HTR-8/SVneo (cell line): ENCODE measurements around the gene KLB.
"Not testable (repeated sequence)": the region's sequence is repeated elsewhere in the genome, so short reads cannot be mapped to it uniquely, and the experiment has no call there.

Experiments
- DNase-seq: peaks from one replicate; pipeline ENCODE4 v3.0.0; 2011; ENCODE audit warnings: low spot score, mixed read lengths; ENCODE audit not compliant: insufficient read length
- FAIRE-seq: peaks from 2 replicates; lab custom pipeline; 2011; peaks lifted over from hg19 to GRCh38; lab: Jason Lieb, UNC

KLB gene

DNA sequence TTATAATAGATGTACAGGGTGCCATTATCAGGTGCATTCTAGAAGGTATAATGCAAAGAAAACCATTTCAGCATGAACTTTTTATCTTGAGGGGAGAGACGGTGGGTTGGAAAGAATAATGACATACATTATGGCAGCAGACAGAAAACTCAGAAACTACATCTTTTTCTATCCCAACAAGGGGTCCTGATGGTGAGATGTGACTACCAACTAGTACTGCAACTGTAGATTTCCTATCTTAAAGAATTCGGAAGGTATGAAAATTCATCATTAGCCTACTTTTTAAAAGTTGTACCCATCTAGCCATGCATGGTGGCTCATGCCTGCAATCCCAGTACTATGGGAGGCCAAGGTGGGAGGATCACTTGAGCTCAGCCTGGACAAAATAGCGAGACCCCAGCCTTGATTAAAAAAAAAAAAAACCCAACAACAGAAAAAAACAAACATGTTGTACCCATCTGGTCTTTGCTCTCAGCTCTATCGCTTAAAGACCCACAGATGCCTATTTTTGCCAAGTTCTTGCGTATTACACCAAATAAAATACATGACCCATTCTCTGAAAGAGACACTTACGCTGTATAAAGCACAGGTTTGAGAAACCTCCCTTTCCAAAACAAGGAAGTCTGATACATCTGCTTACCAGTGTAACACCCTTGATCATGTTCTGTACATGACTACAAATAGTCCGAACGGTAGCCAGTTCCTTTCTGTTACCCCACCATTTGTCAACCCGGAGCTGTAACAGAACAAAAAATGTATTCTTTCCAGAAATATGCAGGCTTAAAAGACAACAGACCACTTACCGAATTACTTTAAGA lies 50.4 kb downstream of the KLB start:
- FAIRE-seq: no peak

DNA sequence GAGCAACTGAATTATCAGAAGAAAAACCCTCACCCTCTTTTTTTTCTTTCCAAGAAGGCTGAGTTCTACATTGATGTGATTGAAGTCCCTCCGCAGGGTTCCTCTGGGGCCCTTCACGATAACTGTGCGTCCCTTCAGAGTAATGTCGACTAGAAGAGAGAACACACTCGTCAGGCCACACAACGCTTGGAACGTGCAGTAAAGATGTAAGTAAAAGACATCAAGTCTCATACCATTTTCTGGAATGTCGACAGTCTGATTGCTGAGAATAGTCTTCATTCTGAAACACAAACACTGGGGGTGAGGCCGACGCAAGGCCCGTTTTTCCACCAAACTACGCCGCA lies 51.4 kb downstream of the KLB start:
- FAIRE-seq, DNase-seq: not testable (repeated sequence)

More for the DNA sequence above, 50.4 kb downstream of the KLB start:
- DNase-seq: no peak

DNA sequence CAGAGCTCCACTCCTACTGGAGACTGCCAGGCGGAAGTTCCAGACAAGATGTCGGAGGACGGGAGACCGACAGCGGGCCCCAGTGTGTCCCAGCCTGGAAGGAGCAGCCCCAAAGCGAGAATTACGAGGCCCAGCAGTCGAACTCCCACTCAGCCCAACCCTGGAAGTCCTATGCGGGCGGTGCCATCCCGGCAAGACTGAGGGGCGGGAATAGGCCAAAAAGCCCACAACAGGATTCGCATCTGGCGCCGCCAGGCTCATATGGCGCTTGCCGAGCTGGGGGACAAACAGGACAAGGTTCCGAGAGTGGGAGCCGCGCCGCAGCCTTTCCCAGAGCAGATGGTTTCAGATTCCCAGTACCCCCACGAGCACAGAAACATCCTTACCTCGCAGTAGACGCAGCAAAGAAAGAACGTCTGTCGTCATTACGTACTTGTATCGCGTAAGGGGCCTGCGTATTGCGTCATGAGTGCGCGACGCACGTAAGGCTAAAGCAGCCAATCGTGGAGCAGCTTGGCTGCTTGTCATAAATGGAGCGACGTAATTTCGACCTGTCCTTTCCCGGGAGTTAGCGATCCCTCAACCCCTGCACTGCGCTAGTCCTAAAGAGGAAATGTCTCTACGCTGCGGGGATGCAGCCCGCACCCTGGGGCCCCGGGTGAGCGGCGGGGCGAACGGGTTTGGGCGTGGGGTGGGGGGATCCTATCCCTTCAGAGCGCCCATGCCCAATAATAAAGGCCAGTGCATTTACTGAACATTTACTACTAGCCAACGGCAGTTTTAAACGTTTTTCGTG lies 52.0 kb downstream of the KLB start, which contains the start of the genes LIAS and RPL9:
Gene LIAS, plus strand, starts transcription at position 552 of the 796 bp plus-strand sequence. Its CDS starts 62 bp downstream, at position 614.
Gene RPL9, minus strand, starts transcription at position 418 of the 796 bp plus-strand sequence. CDS start 483 bp downstream, outside the sequence.
- FAIRE-seq: peak; percentile 98
- DNase-seq: peak; percentile 97

DNA sequence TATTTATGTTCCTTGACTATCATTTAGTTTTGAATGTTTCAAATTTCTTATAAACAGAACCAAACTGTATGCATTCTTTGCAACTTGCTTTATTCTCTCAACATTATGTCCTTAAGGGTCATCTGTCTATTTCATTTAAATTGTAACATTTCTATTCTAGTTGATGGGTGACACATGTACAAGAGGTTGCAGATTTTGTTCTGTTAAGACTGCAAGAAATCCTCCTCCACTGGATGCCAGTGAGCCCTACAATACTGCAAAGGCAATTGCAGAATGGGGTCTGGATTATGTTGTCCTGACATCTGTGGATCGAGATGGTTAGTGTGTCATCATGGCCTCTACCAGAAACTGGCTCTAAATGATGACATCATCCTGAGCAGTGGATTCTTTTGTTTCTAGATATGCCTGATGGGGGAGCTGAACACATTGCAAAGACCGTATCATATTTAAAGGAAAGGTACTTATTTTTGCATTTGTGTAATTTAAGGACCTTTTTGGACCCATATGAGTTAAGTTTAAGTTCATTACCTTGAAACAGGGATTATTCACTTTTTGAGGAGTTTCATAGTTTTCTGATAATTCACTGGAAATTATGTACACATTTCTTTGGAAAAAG lies 58.3 kb downstream of the KLB start:
- peak; percentile 78 for DNase-seq
- FAIRE-seq: peak; percentile 46

DNA sequence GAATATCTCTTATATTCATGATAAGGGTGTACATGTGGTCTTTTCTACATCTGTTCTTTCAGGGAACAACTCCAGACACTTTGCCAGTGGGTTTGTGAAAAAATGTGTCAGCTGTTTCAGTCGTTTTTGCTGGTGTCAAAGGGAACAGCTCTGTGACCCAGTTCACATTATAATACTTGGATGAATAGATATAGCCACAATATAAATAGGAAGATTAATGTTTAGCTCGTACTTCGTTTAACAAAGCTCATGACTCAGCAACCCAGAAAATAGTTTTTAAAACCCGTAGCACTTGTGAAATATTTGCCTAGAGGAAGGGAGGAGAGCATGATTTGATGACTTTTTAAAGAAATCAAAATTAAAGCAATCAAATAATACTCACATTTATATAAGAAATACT lies 60.0 kb downstream of the KLB start:
- FAIRE-seq: no peak
- DNase-seq: no peak

DNA sequence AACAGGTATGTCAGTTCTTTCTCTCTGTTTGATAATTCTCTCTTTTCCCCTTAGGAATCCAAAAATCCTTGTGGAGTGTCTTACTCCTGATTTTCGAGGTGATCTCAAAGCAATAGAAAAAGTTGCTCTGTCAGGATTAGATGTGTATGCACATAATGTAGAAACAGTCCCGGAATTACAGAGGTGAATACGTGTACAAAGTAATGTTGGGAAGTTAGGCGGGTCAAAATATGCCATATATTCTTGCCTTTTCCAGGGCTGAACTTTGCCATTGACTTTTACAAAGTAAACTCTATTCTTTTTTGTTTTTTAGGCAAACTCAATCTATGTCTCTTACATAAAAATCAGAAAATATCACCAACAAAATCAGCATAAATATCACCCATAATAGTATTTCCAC lies 60.7 kb downstream of the KLB start:
- FAIRE-seq: no peak
- no peak for DNase-seq

DNA sequence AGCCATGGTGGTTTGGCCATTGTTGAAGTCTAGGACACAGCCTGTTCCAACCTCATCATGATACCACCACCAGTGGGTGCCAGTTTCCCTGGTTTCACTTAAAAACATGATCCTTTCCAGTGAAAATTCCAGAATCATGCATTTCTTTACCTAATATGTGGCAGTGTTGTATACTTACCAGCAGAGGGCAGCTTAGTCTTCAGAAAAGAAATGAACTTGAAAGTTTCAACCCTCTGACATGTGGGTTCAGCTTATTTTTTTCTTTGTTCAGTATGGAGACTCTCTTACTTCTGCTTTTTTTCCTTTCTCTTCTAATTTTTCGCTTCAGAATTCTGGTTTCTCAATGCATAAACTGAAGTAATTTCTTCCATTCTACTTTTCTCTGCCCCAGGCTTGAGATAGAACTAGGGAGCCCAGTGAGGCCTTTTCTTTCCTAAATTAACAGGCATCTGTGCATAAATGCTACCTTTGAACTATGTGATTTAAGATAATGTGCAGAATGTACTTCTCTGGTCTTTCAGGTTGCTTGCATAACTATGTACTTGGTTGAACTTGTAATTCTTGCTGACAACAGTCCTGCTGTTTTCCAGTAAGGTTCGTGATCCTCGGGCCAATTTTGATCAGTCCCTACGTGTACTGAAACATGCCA lies 62.8 kb downstream of the KLB start:
- FAIRE-seq: peak; percentile 84

DNA sequence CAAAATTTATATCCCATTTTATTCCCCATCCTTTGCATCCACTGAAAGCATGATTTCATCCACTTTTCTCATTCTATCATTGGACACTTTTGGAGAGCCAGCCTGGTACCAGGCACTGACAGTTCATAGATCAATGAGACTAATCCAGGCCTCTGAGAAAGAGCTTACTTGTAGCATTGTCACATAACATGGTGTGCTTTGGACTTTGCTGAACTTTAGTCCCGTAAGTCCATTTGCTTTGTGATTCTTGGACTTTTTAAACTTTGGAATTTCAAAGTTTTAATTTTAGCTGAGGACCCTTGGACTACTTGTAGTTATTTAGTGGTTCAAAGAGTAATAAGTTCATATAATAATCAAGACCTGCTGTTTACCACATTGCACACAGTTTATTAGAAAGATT lies 63.7 kb downstream of the KLB start:
- FAIRE-seq (no peak), DNase-seq (no peak)

More for the DNA sequence above, 62.8 kb downstream of the KLB start:
- DNase-seq: peak; percentile 65

DNA sequence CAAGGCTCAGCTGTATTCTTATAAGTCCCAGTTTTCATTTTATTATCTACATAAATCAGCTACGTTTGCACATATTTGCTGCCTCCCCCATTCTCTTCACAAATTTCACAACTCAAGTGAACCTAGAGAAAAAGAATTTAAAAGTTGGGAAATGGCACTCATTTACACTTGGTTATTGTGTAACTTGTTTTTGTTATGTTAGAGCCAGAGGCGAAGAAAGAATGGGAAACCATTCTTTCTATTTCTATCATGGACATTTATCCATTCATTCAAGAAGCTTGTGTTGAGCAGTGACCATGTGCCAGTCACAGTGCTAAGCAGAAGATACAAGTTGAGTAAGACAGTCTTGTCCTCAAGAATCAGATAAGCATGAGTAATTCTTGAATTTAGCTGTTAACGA lies 65.7 kb downstream of the KLB start:
- FAIRE-seq (no peak), DNase-seq (no peak)

DNA sequence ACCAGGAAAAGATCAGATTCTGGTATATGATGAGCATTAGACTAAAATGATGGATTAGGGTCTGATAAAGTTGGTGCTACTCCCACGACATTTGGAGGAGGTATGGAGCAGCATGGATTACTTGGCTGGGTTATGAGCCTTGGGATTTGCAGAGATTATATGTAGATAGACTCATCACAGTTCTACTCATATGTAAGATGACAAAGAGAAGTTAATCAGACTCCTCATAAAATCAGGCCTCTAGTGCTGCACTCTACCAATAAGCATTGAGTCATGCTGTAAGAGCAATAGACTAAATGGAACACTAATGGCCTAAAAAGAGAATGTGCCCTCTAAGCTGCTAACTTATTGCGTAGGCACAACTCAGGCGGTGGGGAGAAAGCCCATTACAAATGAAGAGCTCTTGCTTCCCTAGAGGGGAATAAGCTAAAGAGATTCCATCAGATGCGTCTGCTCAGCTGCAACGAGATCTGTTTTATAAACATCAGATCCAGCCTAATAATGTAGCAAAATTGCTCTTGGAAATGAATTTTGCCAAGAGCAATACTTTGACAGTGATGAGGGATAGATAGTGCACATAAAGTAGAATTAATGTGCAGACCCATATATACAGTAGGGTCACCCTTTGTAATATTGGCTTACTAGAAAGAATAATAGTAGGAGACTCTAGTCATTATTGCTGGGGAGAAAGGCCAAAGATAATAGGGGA lies 69.6 kb downstream of the KLB start:
- FAIRE-seq (no peak), DNase-seq (no peak)

DNA sequence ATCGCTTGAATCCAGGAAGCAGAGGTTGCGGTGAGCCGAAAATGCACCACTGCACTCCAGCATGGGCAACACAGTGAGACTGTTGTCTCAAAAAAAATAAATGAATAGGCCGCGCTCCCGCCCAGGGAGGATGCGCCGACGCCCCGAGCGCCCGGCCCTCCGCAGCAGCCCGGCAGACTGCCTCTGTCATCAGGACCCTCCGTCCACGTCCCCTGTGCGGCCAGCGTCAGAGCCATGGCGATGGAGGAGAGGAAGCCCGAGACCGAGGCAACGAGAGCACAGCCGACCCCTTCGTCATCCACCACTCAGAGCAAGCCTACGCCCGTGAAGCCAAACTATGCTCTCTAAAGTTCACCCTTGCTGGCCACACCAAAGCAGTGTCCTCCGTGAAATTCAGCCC lies 73.5 kb downstream of the KLB start:
- FAIRE-seq (no peak), DNase-seq (no peak)

DNA sequence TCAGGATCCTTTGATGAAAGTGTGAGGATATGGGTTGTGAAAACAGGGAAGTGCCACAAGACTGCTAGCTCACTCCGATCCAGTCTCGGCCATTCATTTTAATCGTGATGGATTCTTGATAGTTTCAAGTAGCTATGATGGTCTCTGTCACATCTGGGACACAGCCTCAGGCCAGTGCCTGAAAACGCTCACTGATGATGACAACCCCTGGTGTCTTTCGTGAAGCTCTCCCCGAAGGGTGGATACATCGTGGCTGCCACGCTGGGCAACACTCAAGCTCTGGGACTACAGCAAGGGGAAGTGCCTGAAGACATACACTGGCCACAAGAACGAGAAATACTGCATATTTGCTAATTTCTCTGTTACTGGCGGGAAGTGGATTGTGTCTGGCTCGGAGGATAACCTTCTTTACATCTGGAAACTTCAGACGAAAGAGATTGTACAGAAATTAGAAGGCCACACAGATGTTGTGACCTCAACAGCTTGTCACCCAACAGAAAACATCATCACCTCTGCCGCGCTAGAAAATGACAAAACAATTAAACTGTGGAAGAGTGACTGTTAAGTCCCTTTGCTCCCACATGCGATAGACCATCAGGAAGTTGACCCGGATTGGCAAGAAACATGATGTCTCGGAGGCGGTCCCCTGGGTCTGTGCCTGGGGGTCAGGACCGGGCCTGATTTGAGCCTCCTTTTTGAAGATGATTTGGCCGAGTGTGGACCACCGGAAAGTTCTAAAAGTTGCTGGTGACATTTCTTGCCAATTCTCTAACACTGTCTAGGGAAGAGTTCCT lies 74.4 kb downstream of the KLB start:
- FAIRE-seq: no peak

DNA sequence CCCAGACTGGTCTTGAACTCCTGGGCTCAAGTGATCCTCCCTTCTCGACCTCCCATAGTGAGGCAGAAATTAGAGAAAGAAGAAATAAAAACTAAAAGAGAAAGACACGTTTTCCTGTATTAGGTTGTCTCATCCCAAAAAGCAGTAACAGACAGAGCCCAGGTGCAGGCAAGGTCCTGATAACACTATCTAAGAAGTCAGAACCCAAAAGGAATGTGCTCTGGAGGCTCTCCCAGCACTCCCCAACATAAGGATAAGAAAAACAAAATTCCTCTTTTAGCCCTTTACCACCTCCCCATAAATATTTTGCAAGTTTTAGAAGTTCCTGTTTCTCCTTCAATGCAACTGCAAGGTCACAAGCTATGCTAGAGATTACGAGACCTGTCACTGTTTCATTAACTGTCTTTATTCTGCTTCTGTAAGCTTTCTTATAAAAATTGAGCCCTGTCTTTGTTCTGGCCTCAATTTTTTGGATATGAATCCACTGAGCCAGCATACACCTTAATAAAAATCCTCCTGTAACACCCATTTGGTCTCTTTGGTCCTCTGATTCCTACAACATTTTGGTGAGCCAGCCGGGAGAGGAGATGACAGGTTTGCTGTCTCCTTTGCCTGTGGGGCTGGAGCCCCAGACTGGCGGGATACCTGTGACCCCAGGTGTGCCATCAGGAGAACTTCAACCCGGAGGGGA lies 78.0 kb downstream of the KLB start:
- FAIRE-seq (no peak), DNase-seq (no peak)

More for the DNA sequence above, 74.4 kb downstream of the KLB start:
- DNase-seq: no peak

DNA sequence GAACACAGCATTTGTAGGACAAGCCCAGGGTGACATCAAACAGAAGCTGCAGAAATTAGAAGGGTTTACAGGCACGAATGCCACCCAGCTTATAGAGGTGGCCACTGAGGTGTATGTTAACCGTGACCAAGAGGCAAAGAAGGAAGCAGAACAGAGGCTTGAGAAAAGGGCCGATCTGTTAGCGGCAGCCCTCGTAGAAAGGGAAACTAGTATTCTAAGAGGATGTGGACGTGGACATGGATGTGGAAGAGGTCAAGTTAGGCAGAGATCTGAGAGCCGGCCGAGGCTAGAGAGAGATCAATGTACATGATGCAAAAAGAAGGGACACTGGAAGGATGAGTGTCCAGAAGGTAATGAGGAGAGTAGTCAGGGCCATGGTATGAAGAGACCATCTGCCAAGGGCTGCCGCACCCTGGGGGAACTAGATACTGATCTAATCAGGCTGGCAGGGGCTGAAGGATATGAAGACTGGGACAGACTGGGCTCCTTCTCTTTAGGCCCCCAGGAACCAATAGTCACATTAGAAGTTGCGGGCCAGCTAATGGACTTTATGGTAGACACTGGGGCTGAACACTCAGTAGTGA lies 79.6 kb downstream of the KLB start:
- FAIRE-seq (no peak), DNase-seq (no peak)

DNA sequence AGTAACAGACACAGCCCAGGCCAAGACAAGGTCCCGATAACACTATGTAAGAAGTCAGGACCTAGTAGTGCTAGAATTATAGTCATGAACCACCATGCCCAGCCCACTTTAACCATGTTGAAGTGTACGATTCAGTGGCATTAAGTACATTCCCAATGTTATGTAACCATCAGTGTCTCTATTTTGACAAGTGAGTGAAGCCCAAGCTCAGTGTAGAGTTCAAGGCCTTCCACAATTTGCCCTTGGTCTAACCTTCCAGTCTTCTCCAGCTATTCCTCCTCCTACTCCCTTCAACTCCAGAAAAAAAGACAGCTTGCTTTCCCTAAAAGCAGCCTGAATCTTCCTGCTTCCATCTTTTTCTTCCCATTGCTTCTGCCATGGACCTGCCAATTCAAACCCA lies 83.6 kb downstream of the KLB start:
- DNase-seq (no peak), FAIRE-seq (no peak)

DNA sequence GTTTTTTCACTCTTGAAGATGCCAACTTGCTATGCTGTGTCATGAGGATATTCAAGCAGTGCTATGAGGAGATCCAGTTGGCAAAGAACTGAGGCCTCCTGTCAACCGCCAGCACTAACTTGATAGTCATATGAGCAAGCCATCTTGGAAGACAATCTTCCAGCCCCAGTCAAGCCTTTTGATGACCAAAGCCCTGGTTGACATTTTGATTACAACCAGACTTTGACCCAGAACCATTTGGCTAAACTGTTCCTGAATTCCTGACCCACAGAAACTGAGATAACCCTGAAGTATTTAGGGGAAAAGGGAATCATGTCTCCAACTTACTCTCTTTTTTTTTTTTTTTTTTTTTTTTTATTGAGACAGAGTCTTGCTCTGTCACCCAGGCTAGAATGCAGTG lies 87.6 kb downstream of the KLB start:
- FAIRE-seq: no peak
- no peak for DNase-seq

DNA sequence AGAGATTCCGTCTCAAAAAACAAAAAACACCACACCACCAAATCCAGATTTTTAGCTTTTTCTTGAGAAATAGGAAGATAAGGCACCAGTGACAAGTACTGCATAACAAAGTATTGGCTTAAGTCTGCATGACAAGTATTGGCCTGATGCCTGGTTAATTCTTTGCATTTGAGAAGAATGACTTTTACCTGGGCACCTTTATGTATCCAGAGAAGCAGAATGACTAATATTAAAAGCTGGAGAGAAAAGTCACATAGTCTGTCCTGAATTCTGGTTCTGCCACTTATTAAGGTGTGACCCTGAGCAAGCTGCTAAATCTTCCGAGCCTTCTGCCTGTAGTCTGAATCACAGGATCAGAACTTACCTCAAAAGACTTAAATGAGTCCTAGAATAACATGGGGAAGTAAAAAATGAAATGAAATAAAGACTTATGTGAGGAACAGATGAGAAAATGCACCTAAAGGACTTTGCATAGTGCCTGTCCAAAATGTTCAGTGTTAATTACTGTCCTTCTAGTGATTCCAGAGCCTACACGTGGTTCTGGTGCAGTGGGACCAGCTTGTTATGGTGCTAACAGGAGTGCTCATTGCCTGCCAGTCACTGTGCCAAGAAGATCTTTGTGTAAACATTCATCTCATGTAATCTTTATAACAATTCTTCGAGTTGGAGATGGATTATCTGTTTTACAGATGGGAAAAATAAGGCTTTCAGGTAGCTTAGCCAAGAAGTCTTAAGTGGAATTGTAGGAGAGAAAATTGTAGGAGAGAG lies 88.9 kb downstream of the KLB start:
- FAIRE-seq: no peak
- no peak for DNase-seq
